T-helper 17 cell (primary cell): Measurements from ENCODE around the gene OTUB1. TPM values are rescaled to one million over a fixed set of nuclear protein-coding genes. Genes with fewer than 3 reads are reported as not detected.

Experiments
- ATAC-seq: fragments of 150-1000 bp; cut with Tn5 transposase; 2 replicates; pipeline ENCODE4 v1.10.0; 2021; ENCODE audit warnings: mild to moderate bottlenecking, moderate library complexity
- DNase-seq, 3 donors: peaks; one replicate each; pipeline versions ENCODE4 v3.0.0 to v3.0.0-alpha.2; 2020 to 2021
- H3K9me3 ChIP-seq: one replicate; pipeline ENCODE4 v1.7.0; 2013; ENCODE audit warnings: low read length, mild to moderate bottlenecking; ENCODE audit not compliant: control insufficient read depth, poor library complexity, severe bottlenecking
- H3K27ac Mint-ChIP-seq: one replicate; pipeline ENCODE4 v1.8.0; 2022; ENCODE audit warnings: mild to moderate bottlenecking, moderate library complexity, mixed read lengths
- H3K27me3 Mint-ChIP-seq: one replicate; pipeline ENCODE4 v1.8.0; 2022; ENCODE audit warnings: mixed read lengths
- H3K36me3 Mint-ChIP-seq: one replicate; pipeline ENCODE4 v1.8.0; 2022; ENCODE audit warnings: low read depth, mixed read lengths
- H3K4me1 Mint-ChIP-seq: one replicate; pipeline ENCODE4 v1.8.0; 2022; ENCODE audit warnings: mild to moderate bottlenecking, mixed read lengths
- H3K4me3 Mint-ChIP-seq: one replicate; pipeline ENCODE4 v1.8.0; 2022; ENCODE audit warnings: mild to moderate bottlenecking, moderate library complexity, mixed read lengths
- total RNA-seq, 4 donors: library from RNA in 2 of 4; stranded (reverse) in 2 of 4; gene quantifications; one replicate each; pipeline ENCODE4 v1.2.3 and lab custom pipeline; 2022 to 2026

The OTUB1 gene
- total RNA-seq, 2 donors from 2014 or later, result 62.2 to 65.1 TPM

DNA sequence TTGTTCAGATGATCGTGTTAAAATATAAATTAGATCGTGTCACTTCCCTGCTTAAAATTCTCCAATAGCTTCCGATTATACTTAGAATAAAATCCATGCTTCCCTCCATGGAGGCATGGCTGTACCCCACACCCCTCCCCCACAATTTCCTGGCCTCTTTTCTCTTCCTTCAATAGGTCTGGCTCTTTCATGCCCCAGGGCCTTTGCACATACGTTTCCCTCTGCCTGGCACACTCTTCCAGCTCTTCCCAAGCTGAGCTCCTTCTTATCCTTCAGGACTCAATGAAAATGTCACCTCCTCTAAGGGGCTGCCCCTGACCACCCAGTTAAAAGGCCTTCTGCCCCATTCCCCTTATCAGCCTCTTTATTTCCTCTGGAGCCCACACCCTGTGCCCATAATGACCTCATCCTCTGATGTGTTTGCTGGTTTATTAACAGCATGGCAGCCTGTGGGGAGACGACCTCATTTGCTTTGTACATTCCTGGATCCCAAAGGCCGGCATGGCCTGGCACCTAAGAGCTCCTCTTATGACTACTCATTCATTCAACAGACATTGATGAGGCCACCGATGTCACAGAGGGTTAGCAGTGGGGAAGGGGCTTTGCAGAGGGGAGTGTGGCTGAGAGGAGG, 40.5 kb downstream of the OTUB1 start:
- peaks cover 3% of the 10 kb centered on the region for H3K36me3 Mint-ChIP-seq
- H3K27ac Mint-ChIP-seq, result no peak overlapping the region
- peaks cover 10% of the 10 kb centered on the region for H3K4me1 Mint-ChIP-seq
- H3K9me3 ChIP-seq, result no peaks in the 10 kb centered on the region
- H3K27me3 Mint-ChIP-seq, result peaks cover 26% of the 10 kb centered on the region
- ATAC-seq (no peak), DNase-seq (no peak)
- peak overlapping the region; percentile 45 for H3K4me3 Mint-ChIP-seq

DNA sequence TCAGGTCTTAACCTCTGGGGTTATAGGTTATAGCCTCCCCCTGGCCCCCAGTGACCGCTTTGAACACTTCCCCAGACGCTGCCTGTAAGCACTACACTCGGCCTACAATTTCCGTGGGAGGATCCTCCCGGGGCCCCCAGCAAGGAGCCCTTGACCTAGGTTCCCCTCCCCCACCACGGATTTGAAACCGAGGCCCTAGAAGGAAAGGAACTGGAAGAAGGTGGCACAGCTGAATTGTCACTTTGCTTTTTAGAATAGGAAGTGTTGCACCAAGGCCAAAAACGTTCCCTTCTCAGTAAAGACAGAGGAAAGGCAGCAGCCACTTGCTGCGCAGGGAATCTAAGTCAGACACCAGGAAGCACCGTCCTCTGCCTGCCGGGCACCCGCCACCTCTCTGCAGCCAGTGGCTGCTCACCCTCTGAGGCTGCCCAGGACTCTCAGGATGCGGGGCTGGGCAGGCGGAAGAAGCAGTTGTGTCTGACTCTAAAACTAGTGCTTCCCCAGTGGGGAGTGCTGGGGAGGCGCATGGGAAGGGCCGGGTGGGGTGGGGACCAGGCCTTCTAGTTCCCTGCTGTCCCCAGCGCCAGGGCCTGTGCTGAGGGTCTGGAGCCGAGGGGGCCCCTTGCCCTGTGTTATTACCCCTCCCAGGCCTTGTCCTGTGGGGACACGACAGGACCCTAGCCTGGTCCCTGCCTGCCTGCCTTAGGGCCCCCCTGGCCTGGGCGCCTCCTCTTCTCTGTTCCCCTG, 41.6 kb downstream of the OTUB1 start:
- DNase-seq (no peak), ATAC-seq (no peak)
- Mint-ChIP-seq H3K4me1 (peaks cover 10% of the 10 kb centered on the region), H3K27me3 (peaks cover 31% of the 10 kb centered on the region), H3K4me3 (no peak overlapping the region), H3K36me3 (peaks cover 3% of the 10 kb centered on the region), H3K27ac (no peak overlapping the region)
- H3K9me3 ChIP-seq, result no peaks in the 10 kb centered on the region

DNA sequence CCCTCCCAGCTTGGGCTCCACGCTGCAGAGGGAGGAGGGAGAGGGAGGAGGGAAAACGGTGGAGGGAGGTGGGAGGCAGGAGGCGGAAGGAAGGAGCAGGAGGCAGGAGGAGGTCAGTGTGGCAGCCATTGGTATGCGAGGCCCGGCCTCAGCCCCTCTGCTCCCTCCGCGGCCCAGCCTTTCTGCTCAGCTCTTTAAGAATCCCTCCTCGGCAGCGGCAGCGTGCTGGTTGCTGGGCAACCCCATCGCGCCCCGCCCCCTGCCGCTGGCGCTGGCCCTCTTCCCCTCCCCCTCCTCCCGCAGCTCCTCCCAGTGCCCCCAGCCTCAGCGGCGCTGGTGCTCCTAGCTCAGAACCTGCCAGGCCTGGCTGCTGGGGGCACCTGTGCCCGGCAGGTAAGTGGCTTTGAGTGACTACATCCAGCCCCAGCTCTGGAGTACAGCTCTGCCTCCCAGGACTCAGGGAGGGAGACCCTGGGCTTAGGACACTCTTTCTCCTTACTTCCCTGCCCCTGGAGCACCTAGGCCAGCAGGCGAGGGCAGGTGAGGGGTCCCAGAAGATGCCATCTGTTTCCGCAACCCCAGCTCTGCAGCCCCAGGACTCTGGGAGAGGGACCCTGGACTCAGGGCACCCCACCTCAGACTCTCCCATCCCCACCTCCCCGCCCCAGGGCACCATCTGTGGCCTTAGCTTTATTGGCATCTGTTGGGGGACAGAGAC, 42.3 kb downstream of the OTUB1 start:
- Mint-ChIP-seq H3K4me3 (no peak overlapping the region), H3K4me1 (peaks cover 10% of the 10 kb centered on the region), H3K27ac (no peak overlapping the region), H3K36me3 (peaks cover 3% of the 10 kb centered on the region), H3K27me3 (peaks cover 34% of the 10 kb centered on the region)
- no peaks in the 10 kb centered on the region for H3K9me3 ChIP-seq
- ATAC-seq, result no peak
- no peak for DNase-seq

DNA sequence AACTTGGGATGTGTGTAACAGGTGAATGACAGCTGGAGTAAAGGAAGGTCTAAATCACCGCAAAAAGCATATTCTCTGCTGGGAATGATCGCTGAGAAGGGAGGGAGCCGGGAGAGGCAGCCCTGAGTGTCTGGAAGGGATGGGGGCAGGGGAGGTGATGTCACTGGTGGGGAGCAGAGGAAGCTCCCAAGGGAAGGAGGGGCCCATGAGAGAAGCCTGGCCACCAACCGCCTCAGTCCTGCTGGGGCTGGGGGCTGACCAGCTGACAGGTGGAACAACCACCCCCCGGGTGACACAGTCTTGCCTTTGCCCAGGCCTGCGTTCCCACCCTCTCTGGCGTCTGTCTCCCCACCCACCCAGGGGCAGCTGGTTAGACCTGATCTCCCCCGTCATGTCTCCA, 43.5 kb downstream of the OTUB1 start:
- Mint-ChIP-seq H3K36me3 (peaks cover 3% of the 10 kb centered on the region), H3K27ac (no peak overlapping the region), H3K27me3 (peaks cover 44% of the 10 kb centered on the region), H3K4me3 (no peak overlapping the region), H3K4me1 (peaks cover 14% of the 10 kb centered on the region)
- ATAC-seq (no peak), DNase-seq (no peak)
- no peaks in the 10 kb centered on the region for H3K9me3 ChIP-seq

DNA sequence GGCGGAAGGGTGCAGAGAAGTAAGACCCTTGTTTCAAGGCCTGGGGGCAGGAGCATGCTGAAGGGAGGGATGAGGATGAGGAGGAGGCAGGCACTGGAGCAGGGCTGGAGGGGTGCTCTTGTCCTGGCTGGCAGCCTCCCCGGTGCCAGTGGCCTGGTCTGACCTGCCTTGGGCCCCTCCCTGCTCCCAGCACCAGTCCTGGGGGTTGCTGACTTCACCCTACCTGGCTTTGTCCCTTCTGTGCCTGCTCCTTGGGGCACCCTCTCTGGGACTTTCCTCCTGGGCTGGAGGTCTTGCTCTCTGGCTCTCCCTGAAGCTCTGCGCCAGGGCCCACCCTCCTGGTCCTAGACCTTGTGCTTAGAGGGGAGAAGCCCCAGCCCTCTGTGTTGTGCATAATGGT, 44.8 kb downstream of the OTUB1 start:
- peaks cover 49% of the 10 kb centered on the region for H3K27me3 Mint-ChIP-seq
- H3K9me3 ChIP-seq, result no peaks in the 10 kb centered on the region
- H3K27ac Mint-ChIP-seq, result no peak overlapping the region
- H3K36me3 Mint-ChIP-seq, result peaks cover 3% of the 10 kb centered on the region
- H3K4me1 Mint-ChIP-seq, result peaks cover 18% of the 10 kb centered on the region
- H3K4me3 Mint-ChIP-seq, result no peak overlapping the region
- no peak for ATAC-seq
- no peak for DNase-seq

DNA sequence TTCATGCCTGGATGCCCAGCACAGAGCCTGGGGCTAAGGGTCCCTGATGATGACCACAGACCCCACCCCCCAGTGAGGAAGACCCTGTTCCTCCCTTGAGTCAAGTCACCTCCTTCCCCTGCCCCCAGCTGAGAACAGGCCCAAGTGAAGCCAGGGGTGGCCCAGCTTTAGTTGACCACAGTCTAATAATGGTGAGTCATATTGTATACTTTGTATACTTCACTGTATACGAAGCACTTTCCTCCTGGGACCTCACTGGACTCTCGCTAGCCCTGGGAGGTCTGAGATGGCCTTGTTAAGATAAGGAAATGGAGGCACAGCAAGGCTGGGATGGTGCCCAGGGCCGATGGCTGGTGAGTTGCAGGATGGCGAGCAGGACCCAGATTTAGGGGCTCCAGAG, 45.8 kb downstream of the OTUB1 start:
- no peak for DNase-seq
- peaks cover 42% of the 10 kb centered on the region for H3K27me3 Mint-ChIP-seq
- H3K36me3 Mint-ChIP-seq, result no peaks in the 10 kb centered on the region
- H3K27ac Mint-ChIP-seq, result no peak overlapping the region
- H3K4me1 Mint-ChIP-seq, result peaks cover 16% of the 10 kb centered on the region
- H3K4me3 Mint-ChIP-seq, result no peak overlapping the region
- no peak for ATAC-seq
- H3K9me3 ChIP-seq, result no peaks in the 10 kb centered on the region

DNA sequence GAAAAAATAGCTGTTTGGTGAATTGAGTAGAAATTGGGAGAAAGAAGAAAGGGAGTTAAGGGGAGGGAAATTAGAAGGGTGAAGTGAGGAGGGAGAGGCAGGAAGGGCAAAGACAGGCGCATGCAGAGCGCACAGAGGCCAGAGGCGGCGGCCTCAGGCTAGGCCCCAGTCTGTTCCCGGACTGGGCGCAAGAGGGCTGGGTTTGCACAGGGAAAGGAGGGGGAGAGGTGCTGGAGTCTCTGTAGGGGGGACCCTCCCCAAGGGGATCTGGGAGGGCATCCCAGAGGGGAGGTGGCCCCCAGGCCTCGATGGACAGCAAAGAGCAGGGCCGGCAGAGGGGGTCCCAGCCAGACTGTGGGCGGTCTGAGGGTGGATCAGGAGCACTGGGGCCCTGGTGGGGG, 48.2 kb downstream of the OTUB1 start:
- no peak for DNase-seq
- Mint-ChIP-seq H3K4me3 (peak overlapping the region; percentile 85), H3K36me3 (no peaks in the 10 kb centered on the region), H3K27me3 (peaks cover 49% of the 10 kb centered on the region), H3K27ac (no peak overlapping the region), H3K4me1 (peaks cover 13% of the 10 kb centered on the region)
- no peaks in the 10 kb centered on the region for H3K9me3 ChIP-seq
- ATAC-seq, result no peak

DNA sequence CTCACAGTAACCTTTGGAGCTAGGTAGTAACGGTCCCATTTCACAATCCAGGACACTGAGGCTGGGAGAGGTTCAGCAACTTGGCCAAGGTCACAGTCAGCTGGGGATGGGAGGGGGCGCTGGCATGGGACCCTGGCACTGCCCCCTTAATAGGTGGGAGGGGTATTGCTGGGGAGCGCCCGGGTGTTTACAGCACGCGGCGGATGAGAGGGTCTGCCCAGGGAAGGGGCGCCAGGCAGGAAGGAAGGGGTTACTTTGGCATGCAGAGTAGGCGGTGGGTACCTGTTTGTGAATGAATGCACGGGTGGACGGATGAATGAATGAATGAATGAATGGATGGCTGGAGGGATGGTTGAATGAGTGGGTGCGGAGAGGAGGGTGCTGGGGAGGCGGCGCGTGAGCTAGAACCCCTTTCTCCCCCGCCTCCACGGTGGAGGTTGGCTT, 48.9 kb downstream of the OTUB1 start:
- peak overlapping the region; percentile 85 for H3K4me3 Mint-ChIP-seq
- no peaks in the 10 kb centered on the region for H3K36me3 Mint-ChIP-seq
- H3K9me3 ChIP-seq, result no peaks in the 10 kb centered on the region
- peaks cover 14% of the 10 kb centered on the region for H3K4me1 Mint-ChIP-seq
- DNase-seq (no peak), ATAC-seq (no peak)
- peaks cover 47% of the 10 kb centered on the region for H3K27me3 Mint-ChIP-seq
- H3K27ac Mint-ChIP-seq, result no peak overlapping the region

DNA sequence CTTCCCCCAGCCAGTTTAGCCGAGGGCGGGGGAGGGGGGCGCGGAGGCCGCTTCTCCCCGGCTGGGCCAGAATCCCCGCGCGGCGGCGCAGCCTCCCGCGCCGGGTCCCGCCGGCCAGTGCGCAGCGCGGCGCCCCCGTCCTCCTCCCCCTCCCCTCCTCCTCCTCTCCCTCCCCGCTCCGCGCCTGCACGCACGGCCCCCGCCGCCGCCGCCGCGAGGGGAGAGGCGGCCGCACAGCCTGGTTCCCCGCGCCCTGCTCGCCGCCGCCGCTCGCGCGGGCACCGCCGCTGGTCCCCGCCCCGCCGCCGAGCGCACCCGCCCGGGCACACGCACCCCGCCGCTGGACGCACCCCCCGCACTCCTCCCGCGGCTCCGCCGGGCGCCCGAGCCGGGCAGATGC, 49.3 kb downstream of the OTUB1 start, which contains the start of gene FLRT1:
Gene FLRT1, plus strand, starts transcription at position 356 of the 400 bp plus-strand sequence. CDS start 80,337 bp downstream, outside the sequence.
- DNase-seq (no peak), ATAC-seq (no peak)
- H3K4me1 Mint-ChIP-seq, result peaks cover 10% of the 10 kb centered on the region
- no peak within 1 kb of the TSS for H3K27ac Mint-ChIP-seq
- H3K4me3 Mint-ChIP-seq, result peak within 1 kb of the TSS; percentile 85
- peaks cover 47% of the 10 kb centered on the region for H3K27me3 Mint-ChIP-seq
- no peaks in the 10 kb centered on the region for H3K9me3 ChIP-seq
- no peaks in the 10 kb centered on the region for H3K36me3 Mint-ChIP-seq

DNA sequence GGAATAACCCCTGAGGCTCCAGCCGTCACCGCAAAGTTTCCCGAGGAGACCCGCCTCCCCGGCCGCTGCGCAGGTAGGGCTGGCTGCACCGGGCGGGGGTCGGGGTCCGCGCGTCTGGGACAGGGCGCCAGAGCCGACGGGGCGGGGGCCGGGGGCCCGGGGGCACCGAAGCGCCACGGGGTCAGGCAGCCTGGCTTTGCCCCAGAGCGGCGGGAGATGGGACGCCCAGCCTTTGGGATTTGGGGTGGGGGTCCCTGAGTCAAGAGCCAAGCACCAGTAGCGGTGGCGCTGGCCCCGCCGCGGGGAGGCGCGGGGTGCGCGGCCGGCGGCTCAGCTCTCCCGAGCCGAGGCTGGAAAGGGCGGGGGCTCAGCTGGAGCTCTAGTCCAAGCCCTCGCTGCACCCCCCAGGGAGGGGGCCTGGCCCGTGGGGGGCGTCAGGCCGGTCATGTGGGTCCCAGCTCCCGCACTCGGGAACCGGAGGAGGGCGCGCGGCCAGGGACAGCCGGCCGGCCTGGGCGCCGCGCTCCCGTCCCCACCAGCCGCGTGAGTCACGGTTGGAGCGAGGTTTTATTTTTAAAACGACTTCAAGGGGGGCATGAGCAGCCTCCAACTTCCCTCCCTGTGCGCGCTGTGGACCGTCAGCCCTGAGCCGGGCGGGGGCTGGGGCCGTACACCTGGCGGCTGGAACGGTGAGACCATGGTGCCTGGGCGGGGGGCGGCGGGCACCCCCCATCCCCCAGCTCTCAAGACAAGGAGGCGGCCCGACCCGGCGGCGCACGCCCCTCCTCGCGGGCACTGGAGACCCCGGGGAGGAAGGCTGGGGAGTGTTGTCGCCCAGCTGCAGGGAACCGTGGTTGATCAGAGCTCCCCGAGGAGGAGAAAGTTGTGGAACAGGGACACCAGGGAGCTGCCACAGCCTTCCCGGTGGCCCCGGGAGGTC, 50.1 kb downstream of the OTUB1 start:
- no peak overlapping the region for H3K4me3 Mint-ChIP-seq
- H3K9me3 ChIP-seq, result no peaks in the 10 kb centered on the region
- H3K27ac Mint-ChIP-seq, result no peak overlapping the region
- peaks cover 10% of the 10 kb centered on the region for H3K4me1 Mint-ChIP-seq
- H3K27me3 Mint-ChIP-seq, result peaks cover 48% of the 10 kb centered on the region
- ATAC-seq, result no peak
- no peaks in the 10 kb centered on the region for H3K36me3 Mint-ChIP-seq
- no peak for DNase-seq

DNA sequence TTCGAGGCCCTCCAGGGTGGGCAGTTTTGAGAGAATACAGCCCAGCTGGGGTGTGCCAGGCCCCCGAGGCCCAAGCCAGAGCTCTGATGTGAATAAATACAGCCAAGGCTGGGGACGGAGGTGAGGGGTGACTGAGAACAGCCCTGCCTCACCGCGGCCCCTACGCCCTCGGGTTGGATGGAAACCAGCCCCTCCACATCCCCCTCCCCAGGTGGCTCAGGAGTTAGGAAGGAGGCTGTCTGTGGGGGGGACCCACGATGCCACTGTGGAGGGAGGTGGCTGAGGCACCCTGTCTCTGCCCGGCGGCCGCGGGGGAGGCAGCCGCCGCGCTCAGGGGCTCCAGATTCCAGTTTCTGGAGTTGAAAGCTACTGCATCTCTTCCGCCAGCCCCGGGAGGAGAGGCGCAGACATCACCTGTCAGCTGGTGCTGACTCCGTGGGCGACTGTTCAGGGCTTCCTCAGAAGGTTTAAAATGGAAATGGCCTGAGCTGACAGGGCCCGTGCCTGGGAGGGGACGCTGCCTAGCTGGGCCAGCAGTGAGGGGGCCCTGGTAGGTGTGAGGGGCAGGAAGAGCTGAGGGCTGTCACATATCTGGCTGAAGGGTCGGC, 50.9 kb downstream of the OTUB1 start:
- Mint-ChIP-seq H3K27ac (no peak overlapping the region), H3K36me3 (no peaks in the 10 kb centered on the region), H3K4me1 (peaks cover 10% of the 10 kb centered on the region), H3K27me3 (peaks cover 48% of the 10 kb centered on the region), H3K4me3 (no peak overlapping the region)
- DNase-seq, result no peak
- ATAC-seq, result no peak
- no peaks in the 10 kb centered on the region for H3K9me3 ChIP-seq

DNA sequence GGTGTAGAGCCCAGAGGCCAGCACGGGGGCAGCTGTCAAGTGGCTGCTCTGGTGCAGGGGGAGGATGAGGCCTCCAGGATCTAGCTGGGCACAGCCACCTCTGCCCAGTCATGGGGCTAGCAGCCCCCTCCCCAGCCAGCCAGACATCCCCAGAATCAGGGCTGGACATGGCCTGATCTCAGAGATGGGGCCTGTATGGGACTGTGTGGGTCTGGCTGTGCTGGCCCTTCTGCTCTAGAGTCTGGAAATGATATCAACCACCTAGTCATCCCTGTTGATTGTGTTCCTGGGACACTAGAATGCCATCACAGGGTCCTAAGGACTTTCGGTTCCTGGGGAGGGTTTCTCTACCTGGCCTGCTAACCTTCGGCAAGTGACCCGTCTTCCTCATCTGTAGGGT, 52.3 kb downstream of the OTUB1 start:
- H3K27ac Mint-ChIP-seq, result no peak overlapping the region
- ATAC-seq (no peak), DNase-seq (no peak)
- no peaks in the 10 kb centered on the region for H3K36me3 Mint-ChIP-seq
- H3K4me3 Mint-ChIP-seq, result no peak overlapping the region
- peaks cover 41% of the 10 kb centered on the region for H3K27me3 Mint-ChIP-seq
- H3K4me1 Mint-ChIP-seq, result peaks cover 10% of the 10 kb centered on the region
- no peaks in the 10 kb centered on the region for H3K9me3 ChIP-seq
